ENCODE data around the gene ZNF853.
"Not testable (repeated sequence)": the region's sequence is repeated elsewhere in the genome, so short reads cannot be mapped to it uniquely, and the experiment has no call there.

ZNF853 gene

GRCh38 chr7:6614953-6615722, at the start of gene ZNF853:
Gene ZNF853 (plus strand): TSS chr7:6615610. CDS start chr7:6616175, 565 bp downstream.
- Histone ChIP-seq H3K9ac (ENCODE audit: low read depth in 1 of 2, low read length in 2 of 2) (peak within 1 kb of the TSS in 1 of 2 donors; percentile 25), H3K4me1 (ENCODE audit: control insufficient read depth in 1 of 2, insufficient read depth in 2 of 2, low read length in 2 of 2) (peaks cover 7 to 12% of the 10 kb centered on the region in 2 donors), H3K27me3 (ENCODE audit: control insufficient read depth in 1 of 2, insufficient read depth in 2 of 2, low read length in 2 of 2) (peaks cover 15% of the 10 kb centered on the region in 2 donors), H3K4me3 (ENCODE audit: low read depth in 1 of 2, low read length in 2 of 2) (peak within 1 kb of the TSS; percentile 43 to 55), H3K9me3 (ENCODE audit: control insufficient read depth in 1 of 2, low read length in 2 of 2) (no peaks in the 10 kb centered on the region), H3K27ac (ENCODE audit: low read depth, low read length) (no peak within 1 kb of the TSS), H3K36me3 (ENCODE audit: control insufficient read depth in 1 of 2, insufficient read depth in 2 of 2, low read length in 2 of 2) (no peaks in the 10 kb centered on the region)

- Histone ChIP-seq H3K4me3 (ENCODE audit: low read depth in 1 of 2, low read length in 2 of 2) (no peak overlapping the region), H3K36me3 (ENCODE audit: control insufficient read depth in 1 of 2, insufficient read depth in 2 of 2, low read length in 2 of 2) (no peaks in the 10 kb centered on the region), H3K4me1 (ENCODE audit: control insufficient read depth in 1 of 2, insufficient read depth in 2 of 2, low read length in 2 of 2) (no peaks in the 10 kb centered on the region), H3K9ac (ENCODE audit: low read depth in 1 of 2, low read length in 2 of 2) (no peak overlapping the region), H3K27me3 (ENCODE audit: control insufficient read depth in 1 of 2, insufficient read depth in 2 of 2, low read length in 2 of 2) (no peaks in the 10 kb centered on the region), H3K27ac (ENCODE audit: low read depth, low read length) (no peak overlapping the region), H3K9me3 (ENCODE audit: control insufficient read depth in 1 of 2, low read length in 2 of 2) (no peaks in the 10 kb centered on the region)
These were observed 49.8 kb upstream of the ZNF853 start for GRCh38 chr7:6565655-6566054.

- no peaks in the 10 kb centered on the region for H3K4me1 ChIP-seq (ENCODE audit: control insufficient read depth in 1 of 2, insufficient read depth in 2 of 2, low read length in 2 of 2)
- no peak overlapping the region for H3K4me3 ChIP-seq (ENCODE audit: low read depth in 1 of 2, low read length in 2 of 2)
- H3K9ac ChIP-seq (ENCODE audit: low read depth in 1 of 2, low read length in 2 of 2): no peak overlapping the region
- H3K36me3 ChIP-seq (ENCODE audit: control insufficient read depth in 1 of 2, insufficient read depth in 2 of 2, low read length in 2 of 2): no peaks in the 10 kb centered on the region
- no peak overlapping the region for H3K27ac ChIP-seq (ENCODE audit: low read depth, low read length)
- H3K9me3 ChIP-seq (ENCODE audit: control insufficient read depth in 1 of 2, low read length in 2 of 2): no peaks in the 10 kb centered on the region
- H3K27me3 ChIP-seq (ENCODE audit: control insufficient read depth in 1 of 2, insufficient read depth in 2 of 2, low read length in 2 of 2): no peaks in the 10 kb centered on the region
These were observed 47.5 kb upstream of the ZNF853 start for GRCh38 chr7:6567886-6568285.

GRCh38 chr7:6571160-6571779, 44.1 kb upstream of the ZNF853 start:
- Histone ChIP-seq H3K27ac (ENCODE audit: low read depth, low read length) (no peak overlapping the region), H3K4me1 (ENCODE audit: control insufficient read depth in 1 of 2, insufficient read depth in 2 of 2, low read length in 2 of 2) (peaks cover 0 to under 1% of the 10 kb centered on the region in 2 donors), H3K36me3 (ENCODE audit: control insufficient read depth in 1 of 2, insufficient read depth in 2 of 2, low read length in 2 of 2) (no peaks in the 10 kb centered on the region), H3K9ac (ENCODE audit: low read depth in 1 of 2, low read length in 2 of 2) (no peak overlapping the region), H3K27me3 (ENCODE audit: control insufficient read depth in 1 of 2, insufficient read depth in 2 of 2, low read length in 2 of 2) (no peaks in the 10 kb centered on the region), H3K9me3 (ENCODE audit: control insufficient read depth in 1 of 2, low read length in 2 of 2) (no peaks in the 10 kb centered on the region), H3K4me3 (ENCODE audit: low read depth in 1 of 2, low read length in 2 of 2) (no peak overlapping the region)

GRCh38 chr7:6575281-6576023, 40.0 kb upstream of the ZNF853 start:
- Histone ChIP-seq H3K27me3 (ENCODE audit: control insufficient read depth in 1 of 2, insufficient read depth in 2 of 2, low read length in 2 of 2) (no peaks in the 10 kb centered on the region), H3K4me1 (ENCODE audit: control insufficient read depth in 1 of 2, insufficient read depth in 2 of 2, low read length in 2 of 2) (peaks cover 0 to 6% of the 10 kb centered on the region in 2 donors), H3K9ac (ENCODE audit: low read depth in 1 of 2, low read length in 2 of 2) (no peak overlapping the region), H3K4me3 (ENCODE audit: low read depth in 1 of 2, low read length in 2 of 2) (no peak overlapping the region), H3K36me3 (ENCODE audit: control insufficient read depth in 1 of 2, insufficient read depth in 2 of 2, low read length in 2 of 2) (peaks cover 0 to 4% of the 10 kb centered on the region in 2 donors), H3K27ac (ENCODE audit: low read depth, low read length) (no peak overlapping the region), H3K9me3 (ENCODE audit: control insufficient read depth in 1 of 2, low read length in 2 of 2) (no peaks in the 10 kb centered on the region)

- H3K9me3 ChIP-seq (ENCODE audit: control insufficient read depth in 1 of 2, low read length in 2 of 2): no peaks in the 10 kb centered on the region
- no peak overlapping the region for H3K9ac ChIP-seq (ENCODE audit: low read depth in 1 of 2, low read length in 2 of 2)
- H3K4me3 ChIP-seq (ENCODE audit: low read depth in 1 of 2, low read length in 2 of 2): peak overlapping the region in 1 of 2 donors; percentile 80
- no peaks in the 10 kb centered on the region for H3K27me3 ChIP-seq (ENCODE audit: control insufficient read depth in 1 of 2, insufficient read depth in 2 of 2, low read length in 2 of 2)
- peaks cover 0 to 11% of the 10 kb centered on the region in 2 donors for H3K36me3 ChIP-seq (ENCODE audit: control insufficient read depth in 1 of 2, insufficient read depth in 2 of 2, low read length in 2 of 2)
- H3K4me1 ChIP-seq (ENCODE audit: control insufficient read depth in 1 of 2, insufficient read depth in 2 of 2, low read length in 2 of 2): peaks cover 0 to 6% of the 10 kb centered on the region in 2 donors
- no peak overlapping the region for H3K27ac ChIP-seq (ENCODE audit: low read depth, low read length)
These were observed 39.2 kb upstream of the ZNF853 start for GRCh38 chr7:6576024-6576866.

GRCh38 chr7:6576867-6577368, 38.5 kb upstream of the ZNF853 start:
- peak overlapping the region; percentile 80 to 82 for H3K4me3 ChIP-seq (ENCODE audit: low read depth in 1 of 2, low read length in 2 of 2)
- H3K27ac ChIP-seq (ENCODE audit: low read depth, low read length): peak overlapping the region; percentile 92
- H3K9ac ChIP-seq (ENCODE audit: low read depth in 1 of 2, low read length in 2 of 2): peak overlapping the region in 1 of 2 donors; percentile 74
- not testable (repeated sequence) for H3K4me1 ChIP-seq (ENCODE audit: control insufficient read depth in 1 of 2, insufficient read depth in 2 of 2, low read length in 2 of 2); H3K9me3 ChIP-seq (ENCODE audit: control insufficient read depth in 1 of 2, low read length in 2 of 2); H3K27me3 ChIP-seq (ENCODE audit: control insufficient read depth in 1 of 2, insufficient read depth in 2 of 2, low read length in 2 of 2)
- H3K36me3 ChIP-seq (ENCODE audit: control insufficient read depth in 1 of 2, insufficient read depth in 2 of 2, low read length in 2 of 2): peaks cover 0 to 17% of the 10 kb centered on the region in 2 donors

- Histone ChIP-seq H3K36me3 (ENCODE audit: control insufficient read depth in 1 of 2, insufficient read depth in 2 of 2, low read length in 2 of 2) (peaks cover 0 to 23% of the 10 kb centered on the region in 2 donors), H3K4me1 (ENCODE audit: control insufficient read depth in 1 of 2, insufficient read depth in 2 of 2, low read length in 2 of 2) (peaks cover 0 to 6% of the 10 kb centered on the region in 2 donors), H3K27me3 (ENCODE audit: control insufficient read depth in 1 of 2, insufficient read depth in 2 of 2, low read length in 2 of 2) (no peaks in the 10 kb centered on the region), H3K9me3 (ENCODE audit: control insufficient read depth in 1 of 2, low read length in 2 of 2) (no peaks in the 10 kb centered on the region), H3K27ac (ENCODE audit: low read depth, low read length) (peak within 1 kb of the TSS; percentile 92), H3K9ac (ENCODE audit: low read depth in 1 of 2, low read length in 2 of 2) (peak within 1 kb of the TSS; percentile 74 to 76), H3K4me3 (ENCODE audit: low read depth in 1 of 2, low read length in 2 of 2) (peak within 1 kb of the TSS; percentile 80 to 82)
These were observed 37.9 kb upstream of the ZNF853 start, which contains the start of gene ZDHHC4 for GRCh38 chr7:6577369-6578113. Gene ZDHHC4 (plus strand): TSS chr7:6577454. CDS start chr7:6580562, 3,108 bp downstream.
